Sigmoid colon (tissue), 4 donors: ENCODE measurements around the gene ASB16.

Experiments used
- CTCF ChIP-seq, 4 experiments: fragments of 450-650 bp in 3 of 4; fragments of 200-600 bp in 1 of 4; IDR thresholded peaks; one replicate each; pipeline ENCODE4 v1.5.1; 2016 to 2019; ENCODE audit warnings: antibody characterized with exemption in 4 of 4, mild to moderate bottlenecking in 3 of 4, moderate library complexity in 2 of 4
- EP300 ChIP-seq, 4 donors: sonication (generic); formaldehyde crosslinking; IDR thresholded peaks; one replicate each; pipeline ENCODE4 v1.6.1; 2017; ENCODE audit warnings: antibody characterized with exemption in 4 of 4
- POLR2A ChIP-seq, 2 donors: fragments of 450-650 bp; IDR thresholded peaks; one replicate each; pipeline ENCODE4 v1.6.1; 2016; ENCODE audit warnings: antibody characterized with exemption in 2 of 2, mild to moderate bottlenecking in 2 of 2, moderate library complexity in 2 of 2
- POLR2AphosphoS5 ChIP-seq, 4 donors: sonication (generic); formaldehyde crosslinking; IDR thresholded peaks; one replicate each; pipeline ENCODE4 v1.6.1; 2017; ENCODE audit warnings: antibody characterized with exemption in 4 of 4

GRCh38 chr17:44187131-44187899 is 16.8 kb downstream of the ASB16 start:
- TF ChIP-seq CTCF (IDR thresholded peaks at IDR 0.05) (no peak), EP300 (IDR thresholded peaks at IDR 0.05) (no peak), POLR2A (IDR thresholded peaks at IDR 0.05) (no peak), POLR2AphosphoS5 (IDR thresholded peaks at IDR 0.05) (peak in 1 of 4 donors; percentile 42)
